HG03378 (cell line): ENCODE data around the gene CYSLTR2.

Experiments used
- ATAC-seq: cut with Tn5 transposase; IDR thresholded peaks from one replicate; pipeline ENCODE4 v1.9.1; 2021; ENCODE audit warnings: mild to moderate bottlenecking, moderate library complexity; ENCODE audit not compliant: unreplicated experiment

CYSLTR2 gene

GRCh38 chr13:48733739-48734335, 80.1 kb downstream of the CYSLTR2 start:
- ATAC-seq, result no peak

- no peak for ATAC-seq
Measured at GRCh38 chr13:48735571-48735970, 81.8 kb downstream of the CYSLTR2 start.

GRCh38 chr13:48737689-48738088, 84.0 kb downstream of the CYSLTR2 start:
- no peak for ATAC-seq

GRCh38 chr13:48738311-48738710, 84.6 kb downstream of the CYSLTR2 start:
- ATAC-seq, result no peak

- ATAC-seq, result no peak
Measured at GRCh38 chr13:48739386-48739964, 85.7 kb downstream of the CYSLTR2 start.

GRCh38 chr13:48741377-48741776, 87.6 kb downstream of the CYSLTR2 start:
- ATAC-seq, result no peak

GRCh38 chr13:48746821-48747220, 93.1 kb downstream of the CYSLTR2 start:
- no peak for ATAC-seq

GRCh38 chr13:48748681-48749080, 95.0 kb downstream of the CYSLTR2 start:
- no peak for ATAC-seq

GRCh38 chr13:48749144-48749543, 95.4 kb downstream of the CYSLTR2 start:
- ATAC-seq, result no peak

GRCh38 chr13:48749699-48750473, 96.2 kb downstream of the CYSLTR2 start:
- ATAC-seq, result peak; percentile 95

- ATAC-seq, result no peak
Measured at GRCh38 chr13:48750588-48751383, 97.1 kb downstream of the CYSLTR2 start.

- ATAC-seq, result no peak
Measured at GRCh38 chr13:48760626-48761025, 106.9 kb downstream of the CYSLTR2 start.
